ENCODE measurements around the gene RBL1. TPM values are rescaled to one million over a fixed set of nuclear protein-coding genes. Genes with fewer than 3 reads are reported as not detected.
"Not testable (repeated sequence)": the region's sequence is repeated elsewhere in the genome, so short reads cannot be mapped to it uniquely, and the experiment has no call there.

Gene RBL1
- total RNA-seq, 1 experiment from 2014 or later: 30.2 TPM

- DNase-seq (ENCODE audit: low spot score): no peak
- no peak overlapping the region for H3K27ac ChIP-seq (ENCODE audit: low read depth, low read length, poor library complexity, severe bottlenecking)
- POLR2A ChIA-PET (ENCODE audit: low non-redundant PET): no interaction called here
- no peaks in the 10 kb centered on the region for H3K36me3 ChIP-seq (ENCODE audit: insufficient read depth, low read length, poor library complexity, severe bottlenecking)
- TF ChIP-seq CTCF (conservative IDR thresholded peaks at IDR 0.05; ENCODE audit: low read depth, low read length): no peak
- no peak for TF ChIP-seq EZH2 (IDR thresholded peaks at IDR 0.05; ENCODE audit: borderline replicate concordance, low read depth, low read length, poor library complexity, severe bottlenecking)
- no peaks in the 10 kb centered on the region for H3K27me3 ChIP-seq (replicated peaks; ENCODE audit: insufficient read depth, low read depth, low read length, poor library complexity)
- CTCF ChIA-PET: no interaction called here
- no TSS peak for BruUV-seq (replicated peaks)
- H3K4me3 ChIP-seq (ENCODE audit: low read depth, low read length, poor library complexity, severe bottlenecking): no peak overlapping the region
- H3K4me1 ChIP-seq (ENCODE audit: insufficient read depth, low read length, poor library complexity, severe bottlenecking): no peaks in the 10 kb centered on the region
- intact Hi-C loops (cut with micrococcal nuclease; ENCODE audit: unreplicated experiment): no loop called here
- H3K9me3 ChIP-seq (ENCODE audit: low read depth, low read length, poor library complexity, severe bottlenecking): no peaks in the 10 kb centered on the region
Measured at GRCh38 chr20:36969051-36969450, 126.7 kb downstream of the RBL1 start.

- H3K27me3 ChIP-seq (replicated peaks; ENCODE audit: insufficient read depth, low read depth, low read length, poor library complexity): no peaks in the 10 kb centered on the region
- ChIA-PET POLR2A (ENCODE audit: low non-redundant PET) (no interaction called here), CTCF (no interaction called here)
- H3K4me3 ChIP-seq (ENCODE audit: low read depth, low read length, poor library complexity, severe bottlenecking): no peak overlapping the region
- BruUV-seq (replicated peaks): no TSS peak
- H3K27ac ChIP-seq (ENCODE audit: low read depth, low read length, poor library complexity, severe bottlenecking): no peak overlapping the region
- intact Hi-C loops (cut with micrococcal nuclease; ENCODE audit: unreplicated experiment): no loop called here
- no peak for DNase-seq (ENCODE audit: low spot score)
- peaks cover 6% of the 10 kb centered on the region for H3K9me3 ChIP-seq (ENCODE audit: low read depth, low read length, poor library complexity, severe bottlenecking)
- H3K4me1 ChIP-seq (ENCODE audit: insufficient read depth, low read length, poor library complexity, severe bottlenecking): no peaks in the 10 kb centered on the region
- TF ChIP-seq CTCF (conservative IDR thresholded peaks at IDR 0.05; ENCODE audit: low read depth, low read length): no peak
- no peak for TF ChIP-seq EZH2 (IDR thresholded peaks at IDR 0.05; ENCODE audit: borderline replicate concordance, low read depth, low read length, poor library complexity, severe bottlenecking)
- H3K36me3 ChIP-seq (ENCODE audit: insufficient read depth, low read length, poor library complexity, severe bottlenecking): no peaks in the 10 kb centered on the region
Measured at GRCh38 chr20:36967636-36968035, 128.2 kb downstream of the RBL1 start.

GRCh38 chr20:36966965-36967364, 128.8 kb downstream of the RBL1 start:
- H3K27ac ChIP-seq (ENCODE audit: low read depth, low read length, poor library complexity, severe bottlenecking); H3K9me3 ChIP-seq (ENCODE audit: low read depth, low read length, poor library complexity, severe bottlenecking); H3K4me3 ChIP-seq (ENCODE audit: low read depth, low read length, poor library complexity, severe bottlenecking); POLR2A ChIA-PET (ENCODE audit: low non-redundant PET); DNase-seq (ENCODE audit: low spot score); H3K4me1 ChIP-seq (ENCODE audit: insufficient read depth, low read length, poor library complexity, severe bottlenecking); H3K27me3 ChIP-seq (replicated peaks; ENCODE audit: insufficient read depth, low read depth, low read length, poor library complexity); BruUV-seq (replicated peaks); intact Hi-C loops (cut with micrococcal nuclease; ENCODE audit: unreplicated experiment); H3K36me3 ChIP-seq (ENCODE audit: insufficient read depth, low read length, poor library complexity, severe bottlenecking): not testable (repeated sequence)
- CTCF ChIA-PET: interaction anchor here (0.6 kb wide), 1 partner anchor 47 kb away, joined by 4 read pairs; no protein-coding TSS in a partner anchor

- BruUV-seq (replicated peaks); H3K27me3 ChIP-seq (replicated peaks; ENCODE audit: insufficient read depth, low read depth, low read length, poor library complexity); H3K27ac ChIP-seq (ENCODE audit: low read depth, low read length, poor library complexity, severe bottlenecking); CTCF ChIA-PET; DNase-seq (ENCODE audit: low spot score); POLR2A ChIA-PET (ENCODE audit: low non-redundant PET); H3K4me1 ChIP-seq (ENCODE audit: insufficient read depth, low read length, poor library complexity, severe bottlenecking); H3K9me3 ChIP-seq (ENCODE audit: low read depth, low read length, poor library complexity, severe bottlenecking); H3K4me3 ChIP-seq (ENCODE audit: low read depth, low read length, poor library complexity, severe bottlenecking); H3K36me3 ChIP-seq (ENCODE audit: insufficient read depth, low read length, poor library complexity, severe bottlenecking); intact Hi-C loops (cut with micrococcal nuclease; ENCODE audit: unreplicated experiment): not testable (repeated sequence)
Measured at GRCh38 chr20:36962354-36962941, 133.3 kb downstream of the RBL1 start.

Measured in A673 (cell line).